H54 (cell line): ENCODE results near the gene FBXL13.
"Not testable (repeated sequence)": the region's sequence is repeated elsewhere in the genome, so short reads cannot be mapped to it uniquely, and the experiment has no call there.

Experiments
- DNase-seq: peaks from one replicate; pipeline ENCODE4 v3.0.0; 2011; ENCODE audit warnings: low spot score, mixed read lengths; ENCODE audit not compliant: insufficient read length
- FAIRE-seq: peaks from 3 replicates; lab custom pipeline; 2011; peaks lifted over from hg19 to GRCh38; lab: Jason Lieb, UNC
- POLR2A ChIP-seq: IDR thresholded peaks from 2 replicates; pipeline ENCODE4 v1.6.1; 2011; ENCODE audit warnings: low read depth, mild to moderate bottlenecking, low read length

The FBXL13 gene

GRCh38 chr7:102914585-102914984 lies 160.0 kb downstream of the FBXL13 start:
- no peak for TF ChIP-seq POLR2A
- FAIRE-seq (peak; percentile 93), DNase-seq (peak; percentile 47)

- DNase-seq (no peak), FAIRE-seq (no peak)
- TF ChIP-seq POLR2A, result no peak
Measured at GRCh38 chr7:102913826-102914225, 160.8 kb downstream of the FBXL13 start.

GRCh38 chr7:102912742-102913141 lies 161.9 kb downstream of the FBXL13 start, which contains the start of gene LRRC17:
TSS of gene LRRC17 (plus strand) at chr7:102913000. CDS start at chr7:102933914, 20,914 bp downstream.
- FAIRE-seq (peak; percentile 11), DNase-seq (no peak)
- TF ChIP-seq POLR2A, result peak; percentile 44; the same call in 1 of the 2 replicates

GRCh38 chr7:102908676-102909075 lies 165.9 kb downstream of the FBXL13 start:
- FAIRE-seq (no peak), DNase-seq (no peak)
- TF ChIP-seq POLR2A, result no peak

GRCh38 chr7:102903576-102903975 lies 171.0 kb downstream of the FBXL13 start:
- FAIRE-seq, DNase-seq: not testable (repeated sequence)

- not testable (repeated sequence) for FAIRE-seq
Measured at GRCh38 chr7:102902052-102902451, 172.5 kb downstream of the FBXL13 start.

GRCh38 chr7:102898532-102898859 lies 176.1 kb downstream of the FBXL13 start:
- FAIRE-seq (no peak), DNase-seq (no peak)
- no peak for TF ChIP-seq POLR2A

More at GRCh38 chr7:102902052-102902451, 172.5 kb downstream of the FBXL13 start:
- not testable (repeated sequence) for DNase-seq

- FAIRE-seq (no peak), DNase-seq (no peak)
- no peak for TF ChIP-seq POLR2A
Measured at GRCh38 chr7:102897856-102898531, 176.6 kb downstream of the FBXL13 start.

GRCh38 chr7:102897211-102897631 lies 177.4 kb downstream of the FBXL13 start:
- no peak for TF ChIP-seq POLR2A
- DNase-seq (no peak), FAIRE-seq (no peak)

GRCh38 chr7:102896585-102896984 lies 178.0 kb downstream of the FBXL13 start:
- TF ChIP-seq POLR2A, result no peak
- DNase-seq (no peak), FAIRE-seq (no peak)

GRCh38 chr7:102895602-102896001 lies 179.0 kb downstream of the FBXL13 start:
- DNase-seq, result no peak
- no peak for FAIRE-seq
- TF ChIP-seq POLR2A, result no peak

- no peak for DNase-seq
- FAIRE-seq, result no peak
Measured at GRCh38 chr7:102892631-102893278, 181.8 kb downstream of the FBXL13 start.

GRCh38 chr7:102891693-102892261 lies 182.8 kb downstream of the FBXL13 start:
- DNase-seq (peak; percentile 38), FAIRE-seq (peak; percentile 65)
- TF ChIP-seq POLR2A, result no peak

More at GRCh38 chr7:102892631-102893278, 181.8 kb downstream of the FBXL13 start:
- no peak for TF ChIP-seq POLR2A

- no peak for TF ChIP-seq POLR2A
- DNase-seq (no peak), FAIRE-seq (no peak)
Measured at GRCh38 chr7:102890971-102891692, 183.5 kb downstream of the FBXL13 start.
